A673 (cell line): ENCODE data around the gene OTOGL.

Experiments
- CTCF ChIP-seq: fragments of 300-800, 200-600 bp; sonication (generic); conservative IDR thresholded peaks from 2 replicates; pipeline ENCODE4 v1.5.1; 2017; ENCODE audit warnings: low read depth, mild to moderate bottlenecking, antibody characterized with exemption, low read length, moderate library complexity, mixed read lengths
- EZH2 ChIP-seq: fragments of 200-600 bp; sonication (generic); IDR thresholded peaks from 2 replicates; pipeline ENCODE4 v1.6.1; 2017; ENCODE audit warnings: borderline replicate concordance, low read depth, mild to moderate bottlenecking, mixed read lengths, antibody characterized with exemption, low read length; ENCODE audit not compliant: poor library complexity, severe bottlenecking

GRCh38 chr12:80121661-80122060 is 22.3 kb downstream of the OTOGL start:
- TF ChIP-seq EZH2 (no peak), CTCF (no peak)
